Measurements from ENCODE around the gene BICD2.

DNA sequence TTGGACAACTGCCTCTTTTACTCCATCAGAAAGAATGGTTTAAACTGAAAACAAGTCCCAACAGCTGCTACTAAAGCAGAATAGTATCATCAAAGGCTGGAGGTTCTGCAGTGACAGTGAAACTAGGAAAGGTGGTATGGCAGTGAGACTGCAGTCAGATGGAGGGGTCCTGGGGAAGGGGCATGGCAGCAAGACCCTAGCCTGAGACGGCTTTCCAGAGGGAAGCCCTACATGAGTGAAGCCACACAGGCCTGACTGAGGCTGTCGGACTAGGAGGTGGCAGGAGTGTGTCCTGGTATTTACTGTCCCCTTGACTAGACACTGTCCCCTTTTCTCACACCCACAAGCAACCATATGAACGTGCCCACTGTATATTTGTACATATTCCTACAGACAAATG lies 54.3 kb downstream of the BICD2 start:
- no peak for TF ChIP-seq CTCF (IDR thresholded peaks at IDR 0.05; ENCODE audit: low read length)
- TF ChIP-seq EZH2 (optimal IDR thresholded peaks at IDR 0.05; ENCODE audit: low read depth, low read length) = no peak
- no peak for TF ChIP-seq EZH2phosphoT487 (IDR thresholded peaks at IDR 0.05; ENCODE audit: low read length)

Data from MM.1S (cell line).